NOMO-1 treated with dmso at 0.1 percent for 144 hours (cell line): ENCODE data around the gene SEZ6L2.
"Not testable (repeated sequence)": the region's sequence is repeated elsewhere in the genome, so short reads cannot be mapped to it uniquely, and the experiment has no call there.

Source experiments
- DNase-seq: peaks from one replicate; lab custom pipeline; 2025; ENCODE audit not compliant: unreplicated experiment; lab: John Stamatoyannopoulos, UW

SEZ6L2 gene

DNA sequence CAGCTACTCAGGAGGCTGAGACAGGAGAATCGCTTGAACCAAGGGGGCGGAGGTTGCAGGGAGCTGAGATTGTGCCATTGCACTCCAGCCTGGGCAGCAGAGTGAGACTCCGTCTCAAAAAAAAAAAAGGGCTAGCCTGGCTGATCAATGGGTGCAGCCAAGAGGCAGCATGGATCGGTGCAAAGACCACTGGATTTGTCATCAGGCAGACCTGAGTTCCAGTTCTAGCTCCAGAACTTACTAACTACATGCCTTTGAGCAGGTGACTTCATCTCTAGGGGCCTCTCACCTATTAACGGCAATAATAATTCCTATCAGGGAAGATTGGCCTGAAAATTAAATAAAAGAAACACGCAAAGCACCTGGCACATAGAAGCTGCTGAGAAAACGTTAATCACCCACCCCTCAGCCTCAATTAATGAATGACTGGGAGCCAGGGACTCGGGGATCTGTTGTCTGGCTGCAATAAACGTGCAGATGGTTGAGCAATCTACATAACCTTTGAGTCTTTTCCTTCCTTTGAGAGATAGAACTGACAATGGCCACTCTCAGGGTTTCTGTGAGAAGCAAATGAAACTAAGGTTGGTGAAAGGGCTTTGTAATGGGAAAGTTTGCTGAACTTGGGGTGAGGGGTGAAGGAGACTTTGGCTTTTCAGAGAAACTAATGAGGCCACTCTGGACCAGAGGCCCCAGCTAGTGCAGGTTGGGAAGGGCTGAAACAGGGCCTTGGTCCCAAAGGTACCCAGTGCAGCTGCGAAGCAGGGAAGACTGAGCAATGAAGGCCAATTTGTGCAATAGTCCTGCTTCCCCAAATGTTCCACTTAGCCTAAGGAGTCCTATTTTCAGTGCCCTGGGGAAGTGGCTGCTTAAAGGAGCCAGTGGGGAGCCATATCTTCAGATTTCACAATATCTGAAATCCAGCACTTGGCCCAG is 7.6 kb downstream of the SEZ6L2 start:
- peak; percentile 36 for DNase-seq

DNA sequence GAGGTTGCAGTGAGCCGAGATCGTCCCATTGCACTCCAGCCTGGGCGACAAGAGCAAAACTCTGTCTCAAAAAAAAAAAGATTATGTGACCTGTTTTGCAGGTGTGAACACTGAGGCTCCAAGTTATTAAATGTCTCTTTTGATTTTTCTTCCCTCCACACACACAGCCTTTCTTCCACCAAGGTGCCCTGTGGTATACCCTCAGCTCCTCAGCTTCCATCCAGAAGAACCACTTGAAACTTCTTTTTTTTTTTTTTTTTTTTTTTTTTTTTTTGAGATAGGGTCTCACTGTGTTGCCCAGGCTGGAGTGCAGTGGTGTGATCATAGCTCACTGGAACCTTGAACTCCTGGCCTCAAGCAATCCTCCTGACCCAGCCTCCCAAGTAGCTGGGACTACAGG is 10.0 kb downstream of the SEZ6L2 start:
- DNase-seq, result not testable (repeated sequence)

GRCh38 chr16:29883987-29884386 is 15.4 kb downstream of the SEZ6L2 start:
- no peak for DNase-seq

GRCh38 chr16:29881050-29881449 is 18.3 kb downstream of the SEZ6L2 start:
- no peak for DNase-seq

- no peak for DNase-seq
Observed at GRCh38 chr16:29878172-29878571, 21.2 kb downstream of the SEZ6L2 start.

GRCh38 chr16:29877266-29877961 is 21.9 kb downstream of the SEZ6L2 start:
- no peak for DNase-seq

DNA sequence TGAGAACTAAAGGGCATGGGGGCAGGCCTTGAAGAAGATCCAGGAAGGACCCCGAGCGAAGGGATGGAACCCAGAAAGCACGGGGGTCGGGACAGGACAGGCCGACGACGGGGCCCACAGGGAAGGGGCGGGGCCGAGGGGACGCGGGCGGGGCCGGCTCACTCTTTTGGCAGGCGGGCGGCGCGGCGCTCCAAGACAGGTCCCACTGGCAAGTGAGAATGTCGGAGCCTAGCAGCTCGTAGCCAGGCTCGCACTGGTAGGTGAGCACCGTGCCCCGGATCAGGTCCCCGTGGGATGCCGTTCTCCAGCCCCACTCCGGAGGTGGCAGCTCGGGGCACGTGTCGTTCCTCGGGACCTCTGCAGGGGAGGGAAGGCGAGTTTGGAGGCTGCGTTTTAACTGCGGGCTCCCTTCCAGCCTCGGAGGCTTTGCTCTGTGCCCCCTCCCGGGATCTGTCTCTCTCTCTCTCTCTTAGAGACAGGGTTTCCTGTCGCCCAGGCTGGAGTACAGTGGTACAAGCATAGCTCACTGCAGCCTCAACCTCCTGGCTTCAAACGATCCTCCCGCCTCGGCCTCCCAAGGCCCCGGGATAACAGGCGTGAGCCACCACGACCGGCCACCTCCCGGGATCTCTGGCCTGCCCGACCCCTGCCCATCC is 22.6 kb downstream of the SEZ6L2 start:
- no peak for DNase-seq

GRCh38 chr16:29876217-29876593 is 23.1 kb downstream of the SEZ6L2 start:
- DNase-seq, result no peak

GRCh38 chr16:29875206-29875605 is 24.1 kb downstream of the SEZ6L2 start:
- no peak for DNase-seq

- no peak for DNase-seq
Observed at GRCh38 chr16:29873319-29873718, 26.0 kb downstream of the SEZ6L2 start.

- DNase-seq, result no peak
Observed at GRCh38 chr16:29871822-29872546, 27.4 kb downstream of the SEZ6L2 start.

DNA sequence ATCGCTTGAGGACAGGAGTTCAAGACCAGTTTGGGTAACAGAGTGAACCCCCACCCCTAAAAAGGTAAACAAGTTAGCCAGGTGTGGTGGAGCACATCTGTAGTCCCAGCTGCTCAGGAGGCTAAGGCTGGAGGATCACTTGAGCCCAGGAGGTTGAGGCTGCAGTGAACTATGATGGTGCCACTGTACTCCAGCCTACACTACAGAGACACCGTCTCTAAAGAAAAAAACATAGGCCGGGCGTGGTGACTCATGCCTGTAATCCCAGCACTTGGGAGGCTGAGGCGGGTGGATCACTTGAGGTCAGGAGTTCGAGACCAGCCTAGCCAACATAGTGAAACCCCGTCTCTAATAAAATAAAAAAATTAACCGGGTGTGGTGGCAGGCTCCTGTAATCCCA is 30.3 kb downstream of the SEZ6L2 start:
- DNase-seq, result not testable (repeated sequence)

- DNase-seq, result no peak
Observed at GRCh38 chr16:29868396-29869009, 30.8 kb downstream of the SEZ6L2 start.

DNA sequence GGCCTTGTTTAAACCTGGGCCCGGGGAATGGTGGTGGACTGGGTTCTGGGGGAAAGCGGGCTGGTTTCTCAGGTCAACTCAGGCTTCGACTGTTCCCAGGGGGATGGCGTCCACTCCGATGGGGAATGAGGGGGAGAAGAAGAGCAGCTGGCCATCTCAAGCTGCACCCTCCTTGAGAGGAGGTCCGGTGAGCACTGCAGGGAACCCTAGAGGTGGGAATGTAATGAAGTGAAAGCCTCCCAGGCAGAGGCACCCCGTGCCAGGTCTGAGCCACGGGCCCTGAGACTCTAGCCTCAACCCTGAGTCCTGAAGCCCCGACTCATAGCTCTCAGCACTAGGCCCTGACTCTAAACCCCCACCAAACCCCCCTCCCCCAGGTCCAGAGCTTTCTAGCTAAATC is 35.1 kb downstream of the SEZ6L2 start:
- no peak for DNase-seq

- DNase-seq, result no peak
Observed at GRCh38 chr16:29863669-29863984, 35.7 kb downstream of the SEZ6L2 start.

- peak; percentile 96 for DNase-seq
Observed at GRCh38 chr16:29862884-29863668, 36.3 kb downstream of the SEZ6L2 start, which contains the start of gene CDIPT. CDIPT (minus strand) TSS chr16:29863226; CDS start chr16:29862857, 369 bp downstream.

DNA sequence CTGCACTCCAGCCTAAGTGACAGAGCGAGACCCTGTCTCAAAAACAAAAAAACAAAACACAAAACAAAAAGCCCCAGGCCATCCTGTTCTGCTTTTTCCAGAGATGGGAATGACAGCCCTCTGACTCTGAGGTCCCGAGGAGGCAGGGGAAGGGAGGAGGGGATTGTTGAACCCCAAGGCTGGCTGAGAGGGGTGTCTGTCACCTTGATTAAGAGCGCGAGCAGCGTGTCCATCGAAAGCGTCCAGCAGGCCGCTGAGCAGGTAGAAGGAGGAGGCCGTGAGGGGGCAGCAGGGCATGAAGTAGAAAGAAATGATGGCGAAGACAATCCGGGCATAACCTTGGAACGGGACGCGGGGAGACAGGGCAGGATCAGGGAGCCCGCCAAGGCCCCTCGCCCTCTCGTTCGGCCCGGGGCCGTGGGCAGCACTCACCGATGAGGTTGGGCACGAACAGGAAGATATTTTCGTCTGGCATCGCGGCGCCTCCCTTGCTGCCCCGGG is 36.9 kb downstream of the SEZ6L2 start:
- DNase-seq, result no peak

GRCh38 chr16:29860218-29860617 is 39.1 kb downstream of the SEZ6L2 start:
- DNase-seq, result no peak

- no peak for DNase-seq
Observed at GRCh38 chr16:29858974-29859373, 40.4 kb downstream of the SEZ6L2 start.
